Effector memory CD4-positive, alpha-beta T cell (primary cell): Measurements from ENCODE around the gene CMKLR1.

Experiments used
- DNase-seq, 3 donors: peaks; one replicate each; pipeline ENCODE4 v3.0.0-alpha.2; 2020
- H3K27ac ChIP-seq: 2 replicates; pipeline ENCODE4 v1.7.0; 2013; ENCODE audit warnings: mild to moderate bottlenecking, low read length, moderate library complexity; ENCODE audit not compliant: insufficient read depth, poor library complexity, severe bottlenecking
- H3K27me3 ChIP-seq: replicated peaks from 2 replicates; pipeline ENCODE4 v1.7.0; 2013; ENCODE audit warnings: mild to moderate bottlenecking, low read length; ENCODE audit not compliant: insufficient read depth, control insufficient read depth, poor library complexity, severe bottlenecking
- H3K36me3 ChIP-seq: 2 replicates; pipeline ENCODE4 v1.7.0; 2013; ENCODE audit warnings: mild to moderate bottlenecking, low read length, moderate library complexity; ENCODE audit not compliant: control insufficient read depth, insufficient read depth
- H3K4me1 ChIP-seq: 2 replicates; pipeline ENCODE4 v1.7.0; 2013; ENCODE audit warnings: low read length, mild to moderate bottlenecking; ENCODE audit not compliant: control insufficient read depth, insufficient read depth, poor library complexity, severe bottlenecking
- H3K4me3 ChIP-seq: 2 replicates; pipeline ENCODE4 v1.7.0; 2013; ENCODE audit warnings: low read length, low read depth, mild to moderate bottlenecking; ENCODE audit not compliant: insufficient read depth, poor library complexity, severe bottlenecking
- H3K9me3 ChIP-seq: 2 replicates; pipeline ENCODE4 v1.7.0; 2013; ENCODE audit warnings: mild to moderate bottlenecking, low read length, moderate library complexity; ENCODE audit not compliant: control insufficient read depth

The CMKLR1 gene

DNA sequence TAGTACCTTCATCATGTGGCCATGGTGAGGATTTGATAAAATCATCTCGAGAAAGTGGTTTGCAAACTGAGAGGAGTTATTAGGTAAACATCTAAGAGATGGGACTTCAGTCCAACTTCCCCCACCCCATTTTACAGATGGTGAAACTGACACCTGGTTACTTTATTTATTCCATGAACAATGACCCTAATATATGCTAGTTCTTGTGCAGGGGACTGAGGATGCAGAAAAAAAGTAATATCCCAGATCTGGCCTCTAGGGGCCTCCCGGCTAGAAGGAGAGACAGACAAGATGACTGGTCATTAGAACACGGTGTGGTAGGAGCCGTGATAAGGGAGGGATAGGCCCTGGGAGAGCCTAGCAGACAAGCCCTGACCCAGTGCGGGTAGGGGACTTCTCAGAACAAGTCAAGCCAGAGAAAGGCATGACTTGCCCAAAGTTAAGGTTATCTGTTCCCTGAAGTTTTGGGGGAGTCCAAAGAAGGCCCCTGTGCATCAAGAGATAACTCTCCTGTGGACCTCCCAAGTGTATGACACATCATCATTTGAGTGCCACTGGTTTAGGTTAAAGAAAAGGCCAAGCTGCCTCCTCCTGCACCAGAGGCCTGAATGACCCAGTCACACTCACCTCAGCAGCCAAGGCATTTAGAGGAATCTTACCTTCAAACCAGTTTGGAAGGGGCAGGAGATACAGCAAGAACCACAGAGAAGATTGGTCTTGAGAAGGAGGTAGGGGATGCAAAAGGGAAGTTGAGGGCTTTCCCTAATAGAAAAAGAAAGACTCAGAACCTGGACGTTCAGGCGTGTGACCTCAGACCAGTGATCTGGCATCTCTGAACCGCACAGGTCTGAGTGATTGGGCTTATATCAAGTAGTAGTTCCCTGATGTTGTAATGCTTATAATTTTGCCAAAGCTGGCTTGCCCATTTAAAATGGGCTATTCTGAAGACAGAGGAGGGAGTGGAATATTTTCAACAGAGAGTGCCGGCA lies 1.6 kb downstream of the CMKLR1 start:
- no peaks in the 10 kb centered on the region for H3K27me3 ChIP-seq
- H3K4me1 ChIP-seq: no peaks in the 10 kb centered on the region
- no peaks in the 10 kb centered on the region for H3K9me3 ChIP-seq
- H3K4me3 ChIP-seq: no peak overlapping the region
- DNase-seq: no peak
- H3K27ac ChIP-seq: no peak overlapping the region
- H3K36me3 ChIP-seq: no peaks in the 10 kb centered on the region

DNA sequence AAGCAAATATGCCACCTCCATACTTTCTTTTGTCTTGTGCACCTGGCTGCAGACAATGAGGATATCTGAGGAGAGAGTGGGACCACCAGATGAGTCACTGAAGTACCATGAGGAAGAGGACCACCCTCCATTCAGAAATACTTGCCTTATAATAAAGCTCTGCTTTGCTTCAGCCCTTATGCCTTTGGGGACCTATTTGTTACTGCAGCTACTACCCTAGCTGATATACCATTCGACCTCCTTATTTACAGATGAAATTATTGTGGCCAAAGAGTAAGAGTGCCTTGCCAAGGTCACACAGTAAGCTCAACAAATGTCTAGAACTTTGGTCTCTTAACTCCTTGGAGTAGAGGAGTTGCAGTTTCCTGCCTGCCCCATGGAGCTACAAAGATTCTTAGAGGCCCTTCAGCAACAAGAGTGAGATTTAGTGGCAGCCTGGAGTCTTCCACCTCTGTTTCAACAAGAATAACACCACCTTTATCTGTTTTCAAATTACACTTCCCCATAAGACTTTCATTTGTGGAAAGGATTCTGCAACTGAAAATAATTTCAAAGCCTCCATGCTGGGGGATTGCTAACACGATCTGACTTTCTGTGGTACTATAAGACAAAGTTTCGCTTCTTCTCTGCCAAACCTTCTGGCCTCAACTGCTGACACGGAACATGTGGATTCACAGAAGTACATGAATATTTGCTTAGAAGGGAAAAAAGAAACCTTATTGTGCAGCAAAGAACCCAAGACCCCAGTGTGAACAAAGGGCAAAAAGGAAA lies 3.6 kb downstream of the CMKLR1 start:
- Histone ChIP-seq H3K4me3 (no peak overlapping the region), H3K27me3 (no peaks in the 10 kb centered on the region), H3K4me1 (no peaks in the 10 kb centered on the region), H3K36me3 (no peaks in the 10 kb centered on the region), H3K9me3 (no peaks in the 10 kb centered on the region), H3K27ac (no peak overlapping the region)
- DNase-seq: no peak

DNA sequence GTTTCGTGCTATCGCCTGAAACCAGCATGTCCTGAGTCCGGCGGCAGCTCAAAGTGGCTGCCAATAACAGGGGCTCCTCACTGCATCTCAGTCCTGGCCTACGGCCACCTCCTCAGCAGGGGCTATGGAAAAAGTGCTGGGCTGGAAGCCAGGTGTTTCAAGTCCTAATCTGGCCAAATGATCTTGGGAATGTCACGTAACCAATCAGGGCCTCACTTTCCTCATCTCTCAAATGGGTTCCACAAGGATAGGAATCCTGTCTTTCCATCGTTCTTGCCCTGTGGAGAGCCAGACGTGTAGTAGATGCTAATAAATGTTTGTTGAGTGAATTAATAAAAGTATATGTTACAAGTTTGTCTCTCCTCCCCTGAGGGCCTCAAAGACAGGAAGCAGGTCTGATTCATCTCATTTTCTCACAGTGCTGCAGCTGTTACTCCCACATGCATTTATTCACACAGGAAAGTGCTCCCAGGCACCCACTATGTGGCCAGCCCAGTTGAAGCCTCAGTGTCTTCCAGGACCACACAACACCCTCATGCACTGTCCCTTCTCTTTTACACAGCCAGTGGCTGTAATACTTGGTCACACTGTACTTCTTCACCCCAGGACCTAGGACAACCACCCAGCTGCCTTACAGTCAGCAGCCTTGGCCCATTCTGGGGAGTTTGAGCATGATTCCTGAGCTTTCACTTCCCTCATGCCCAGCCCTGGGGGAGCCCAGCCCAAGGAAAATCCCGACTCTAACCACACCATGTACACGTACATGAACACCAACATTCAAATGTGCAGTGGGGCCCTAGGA lies 5.0 kb downstream of the CMKLR1 start:
- Histone ChIP-seq H3K36me3 (no peaks in the 10 kb centered on the region), H3K4me1 (no peaks in the 10 kb centered on the region), H3K4me3 (no peak overlapping the region), H3K9me3 (no peaks in the 10 kb centered on the region), H3K27ac (no peak overlapping the region), H3K27me3 (no peaks in the 10 kb centered on the region)
- no peak for DNase-seq

DNA sequence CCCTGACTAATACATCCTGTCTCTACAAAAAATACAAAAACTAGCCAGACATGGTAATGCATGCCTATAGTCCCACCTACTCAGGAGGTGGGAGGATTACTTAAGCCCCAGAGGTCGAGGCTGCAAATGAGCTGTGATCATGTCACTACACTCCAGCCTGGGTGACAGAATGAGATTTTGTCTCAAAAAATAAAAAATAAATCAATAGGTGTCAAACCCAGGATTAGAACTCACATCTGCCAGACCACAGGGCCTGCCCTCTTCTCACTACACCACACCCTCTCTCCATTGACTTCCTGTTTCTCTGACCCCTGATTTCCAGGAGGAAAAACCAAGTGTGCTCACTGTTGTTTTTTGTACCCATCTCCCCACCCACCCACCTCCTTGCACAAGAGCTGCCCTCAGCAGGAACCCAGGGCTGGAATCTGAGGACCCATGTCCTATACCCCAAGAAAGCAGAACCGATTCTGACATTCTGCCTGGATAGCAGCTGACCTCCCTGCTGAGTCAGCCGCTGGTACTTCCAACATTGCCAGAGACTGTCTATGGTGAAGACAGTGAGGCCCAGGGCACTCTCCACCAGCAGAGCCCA lies 6.2 kb downstream of the CMKLR1 start:
- DNase-seq: no peak
- no peak overlapping the region for H3K4me3 ChIP-seq
- H3K9me3 ChIP-seq: no peaks in the 10 kb centered on the region
- no peaks in the 10 kb centered on the region for H3K27me3 ChIP-seq
- no peak overlapping the region for H3K27ac ChIP-seq
- no peaks in the 10 kb centered on the region for H3K4me1 ChIP-seq
- no peaks in the 10 kb centered on the region for H3K36me3 ChIP-seq

DNA sequence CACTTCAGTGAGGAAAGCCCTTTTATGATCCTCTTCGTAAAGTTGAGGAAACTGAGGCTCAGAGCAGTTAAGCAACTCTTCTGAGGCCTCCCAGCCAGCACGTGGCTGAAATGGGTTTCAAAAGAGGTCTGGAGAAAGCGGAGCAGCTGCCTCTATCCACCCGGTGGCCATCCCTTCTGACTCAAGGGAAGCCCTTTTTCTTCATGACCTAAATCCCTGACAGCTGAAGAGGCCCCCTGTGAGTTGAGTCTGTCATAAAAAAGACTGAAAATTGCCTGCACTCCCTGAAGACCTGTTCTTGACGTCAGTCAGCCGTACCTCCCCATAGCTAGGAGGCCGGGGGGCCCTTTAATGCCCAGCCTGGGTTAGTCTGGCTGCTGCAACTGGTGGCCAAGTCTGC lies 10.7 kb downstream of the CMKLR1 start:
- Histone ChIP-seq H3K9me3 (no peaks in the 10 kb centered on the region), H3K36me3 (no peaks in the 10 kb centered on the region), H3K27me3 (no peaks in the 10 kb centered on the region), H3K27ac (no peak overlapping the region), H3K4me3 (no peak overlapping the region), H3K4me1 (no peaks in the 10 kb centered on the region)
- no peak for DNase-seq

DNA sequence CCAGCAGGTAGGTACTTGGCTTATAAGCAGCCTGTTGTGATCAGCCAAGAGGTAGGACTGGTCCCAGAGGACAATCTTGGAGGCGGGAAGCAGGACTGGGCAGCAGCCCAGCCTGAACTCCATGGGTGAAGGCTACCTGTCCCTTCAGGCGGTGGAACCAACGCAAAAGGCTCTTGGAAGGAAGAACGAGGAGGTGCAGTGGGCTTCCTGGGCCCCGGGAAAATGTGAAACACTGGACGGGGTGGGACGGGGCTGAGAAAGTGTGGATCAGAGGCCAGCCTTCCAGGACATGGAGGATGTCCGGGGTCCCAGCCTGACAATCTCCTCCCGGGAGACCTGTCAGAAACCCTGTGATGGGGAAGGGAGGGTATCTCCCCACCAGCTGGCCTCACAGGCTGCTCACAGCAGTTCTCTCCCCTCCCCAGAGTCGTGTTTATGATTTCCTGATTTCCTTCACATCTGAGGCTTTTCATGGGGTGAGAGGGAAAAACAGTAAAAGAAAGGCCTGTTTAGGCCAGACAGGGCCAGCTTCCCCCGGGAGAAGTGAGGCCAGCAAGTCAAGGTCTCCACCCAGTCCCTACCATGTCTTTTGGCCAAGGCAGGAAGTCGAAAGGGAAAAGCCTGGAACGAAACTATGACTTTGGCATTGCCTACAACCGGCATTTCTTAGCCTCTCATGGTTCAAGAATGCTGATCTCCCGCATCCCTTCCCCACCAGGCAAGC lies 11.3 kb downstream of the CMKLR1 start:
- H3K4me1 ChIP-seq: no peaks in the 10 kb centered on the region
- H3K27me3 ChIP-seq: no peaks in the 10 kb centered on the region
- H3K4me3 ChIP-seq: no peak overlapping the region
- H3K27ac ChIP-seq: no peak overlapping the region
- no peaks in the 10 kb centered on the region for H3K36me3 ChIP-seq
- no peaks in the 10 kb centered on the region for H3K9me3 ChIP-seq
- DNase-seq: no peak

DNA sequence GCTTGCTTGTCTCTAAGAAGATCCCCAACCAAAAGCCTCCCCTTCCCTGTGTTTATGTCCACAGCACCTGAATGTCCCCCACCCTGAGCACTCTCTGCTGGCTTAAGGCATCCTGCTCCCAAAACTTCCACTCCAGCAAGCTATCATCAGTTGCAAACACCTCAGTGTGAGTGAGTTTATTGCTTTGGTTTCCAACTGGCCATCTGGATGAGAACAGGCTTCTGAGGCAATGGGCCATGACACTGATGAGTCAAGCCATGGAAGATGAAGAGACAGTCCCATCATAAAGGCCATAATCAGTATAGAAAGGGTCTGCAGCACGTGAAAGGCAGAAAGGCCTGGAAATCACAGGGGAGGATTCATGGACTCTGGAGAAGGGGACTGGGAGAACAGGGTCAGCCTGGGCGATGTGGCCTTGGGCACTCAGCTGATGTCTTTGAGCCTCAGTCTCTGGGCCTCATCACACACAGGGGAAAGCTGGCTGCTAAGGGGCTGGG lies 12.8 kb downstream of the CMKLR1 start:
- Histone ChIP-seq H3K27me3 (no peaks in the 10 kb centered on the region), H3K4me3 (no peak overlapping the region), H3K4me1 (no peaks in the 10 kb centered on the region), H3K9me3 (no peaks in the 10 kb centered on the region), H3K36me3 (no peaks in the 10 kb centered on the region), H3K27ac (no peak overlapping the region)
- DNase-seq: no peak

DNA sequence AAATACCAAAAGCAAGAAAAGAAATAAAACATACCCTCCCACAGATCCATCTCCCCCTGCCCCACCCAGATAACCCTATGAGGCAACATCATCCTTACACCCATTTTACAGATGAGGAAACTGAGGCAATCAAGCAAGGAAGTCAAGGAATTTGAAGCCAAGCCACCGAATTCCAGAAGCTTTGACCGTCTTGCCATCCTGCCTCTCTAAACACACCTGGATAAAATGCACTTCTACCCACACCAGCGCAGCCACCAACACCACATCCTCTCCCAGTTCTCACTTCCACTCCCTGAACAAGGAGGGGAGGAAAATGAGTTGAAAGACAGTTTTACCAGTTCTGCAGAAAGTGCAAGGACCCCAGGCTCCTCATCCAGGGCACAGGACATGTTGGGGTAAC lies 13.6 kb downstream of the CMKLR1 start:
- Histone ChIP-seq H3K27me3 (no peaks in the 10 kb centered on the region), H3K27ac (no peak overlapping the region), H3K4me1 (no peaks in the 10 kb centered on the region), H3K36me3 (no peaks in the 10 kb centered on the region), H3K4me3 (no peak overlapping the region), H3K9me3 (no peaks in the 10 kb centered on the region)
- no peak for DNase-seq

DNA sequence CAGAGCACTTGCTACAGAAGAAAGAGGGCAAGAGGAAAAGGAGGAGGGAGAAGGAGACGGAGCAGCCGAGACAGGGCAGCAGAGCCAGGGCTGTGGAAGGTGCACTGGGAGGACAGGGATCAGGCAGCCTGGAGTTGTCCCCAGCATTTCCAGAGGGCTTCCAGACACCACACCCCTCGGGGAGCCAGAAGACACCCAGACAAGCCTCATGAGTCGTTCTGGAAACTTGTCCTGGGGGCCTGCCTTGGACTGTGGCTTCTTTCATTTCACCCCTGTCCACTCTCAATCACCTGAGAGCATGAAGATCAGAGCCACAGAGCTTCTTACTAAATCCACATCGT lies 14.1 kb downstream of the CMKLR1 start:
- Histone ChIP-seq H3K36me3 (no peaks in the 10 kb centered on the region), H3K9me3 (no peaks in the 10 kb centered on the region), H3K4me1 (no peaks in the 10 kb centered on the region), H3K27me3 (no peaks in the 10 kb centered on the region), H3K4me3 (no peak overlapping the region), H3K27ac (no peak overlapping the region)
- no peak for DNase-seq
